Common myeloid progenitor, CD34-positive (primary cell): ENCODE measurements around the gene GABRE.
"Not testable (repeated sequence)": the region's sequence is repeated elsewhere in the genome, so short reads cannot be mapped to it uniquely, and the experiment has no call there.

ENCODE experiments used
- CTCF ChIA-PET: fragments of 350-600 bp; sonication (Branson Sonifier 250); formaldehyde crosslinking; loops from one replicate; lab custom pipeline; 2021; ENCODE audit warnings: antibody characterized with exemption; lab: Charles Lee
- POLR2A ChIA-PET: fragments of 350-600 bp; sonication (Branson Sonifier 250); formaldehyde crosslinking; loops from one replicate; lab custom pipeline; 2021; ENCODE audit warnings: antibody characterized with exemption; lab: Charles Lee
- DNase-seq, 3 donors: peaks; one replicate each; pipeline versions ENCODE4 v3.0.0 to v3.0.0-alpha.2; 2013
- H3K27ac ChIP-seq, 2 experiments: 1 replicate in 1 of 2; 2 replicates in 1 of 2; pipeline ENCODE4 v1.7.0; 2013; ENCODE audit warnings: inconsistent platforms in 2 of 2, low read length in 2 of 2, mild to moderate bottlenecking in 2 of 2, low read depth in 1 of 2, moderate library complexity in 1 of 2; ENCODE audit not compliant: severe bottlenecking in 2 of 2, insufficient read depth in 1 of 2, poor library complexity in 1 of 2
- H3K27me3 ChIP-seq, 5 experiments: replicated peaks in 2 of 5; 1 replicate in 3 of 5; 2 replicates in 2 of 5; pipeline versions ENCODE4 v1.6.1 to v1.7.0; 2013; ENCODE audit warnings: low read length in 4 of 5, mild to moderate bottlenecking in 2 of 5, moderate library complexity in 2 of 5, inconsistent platforms in 1 of 5; ENCODE audit not compliant: insufficient read depth in 5 of 5, control insufficient read depth in 4 of 5
- H3K36me3 ChIP-seq, 4 experiments: 1 replicate in 2 of 4; 2 replicates in 2 of 4; pipeline versions ENCODE4 v1.6.1 to v1.7.0; 2013; ENCODE audit warnings: low read length in 3 of 4, control low read depth in 1 of 4, mild to moderate bottlenecking in 1 of 4; ENCODE audit not compliant: control insufficient read depth in 4 of 4, insufficient read depth in 4 of 4
- H3K4me1 ChIP-seq, 4 experiments: 1 replicate in 3 of 4; 2 replicates in 1 of 4; pipeline versions ENCODE4 v1.6.1 to v1.7.1; 2013; ENCODE audit warnings: low read length in 3 of 4, mild to moderate bottlenecking in 3 of 4, control low read depth in 1 of 4, inconsistent platforms in 1 of 4, moderate library complexity in 1 of 4; ENCODE audit not compliant: control insufficient read depth in 4 of 4, insufficient read depth in 4 of 4; ENCODE audit errors: control extremely low read depth in 1 of 4
- H3K4me3 ChIP-seq, 7 experiments: 1 replicate in 4 of 7; 2 replicates in 3 of 7; pipeline versions ENCODE4 v1.5.1 to v1.7.0; 2013; ENCODE audit warnings: mild to moderate bottlenecking in 7 of 7, low read length in 6 of 7, moderate library complexity in 6 of 7, inconsistent platforms in 2 of 7, low read depth in 2 of 7, control low read depth in 1 of 7; ENCODE audit not compliant: insufficient read depth in 4 of 7, control insufficient read depth in 1 of 7; ENCODE audit errors: extremely low read depth in 1 of 7
- H3K9me3 ChIP-seq, 5 experiments: 1 replicate in 4 of 5; 2 replicates in 1 of 5; pipeline versions ENCODE4 v1.6.1 to v1.7.1; 2013; ENCODE audit warnings: low read length in 4 of 5, mild to moderate bottlenecking in 2 of 5, inconsistent platforms in 1 of 5, low read depth in 1 of 5, moderate library complexity in 1 of 5; ENCODE audit not compliant: control insufficient read depth in 4 of 5, insufficient read depth in 2 of 5; ENCODE audit errors: control extremely low read depth in 1 of 5
- WGBS: methylation state at CpG from one replicate; pipeline ENCODE4 v1.1.5; 2013; ENCODE audit not compliant: insufficient coverage; 5-methylcytosine and 5-hydroxymethylcytosine counted together

GABRE gene

DNA sequence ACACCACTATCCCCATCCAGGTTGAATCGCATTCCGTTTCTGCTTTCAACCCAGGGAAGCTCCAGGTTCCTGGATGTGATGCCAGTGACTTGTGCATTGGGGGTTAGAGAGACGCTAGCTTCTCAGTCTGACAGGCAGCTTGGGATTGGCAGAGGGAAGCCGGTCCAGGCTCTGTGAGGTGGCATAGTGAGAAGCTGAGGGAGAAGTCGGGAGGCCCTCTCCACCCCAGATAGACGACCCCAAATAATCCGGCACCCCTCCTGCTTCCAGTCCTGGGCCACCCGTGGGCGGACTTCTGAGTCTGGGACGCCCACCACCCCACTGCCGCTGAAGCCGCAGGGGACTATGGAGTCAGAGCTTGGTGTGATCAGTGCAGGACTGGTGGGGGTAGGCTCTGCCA is 54.4 kb downstream of the GABRE start:
- no peaks in the 10 kb centered on the region for H3K4me1 ChIP-seq
- 91% methylated on average over 7 of the region's 12 CpGs for WGBS
- H3K27ac ChIP-seq, result no peak overlapping the region
- DNase-seq, result no peak
- POLR2A ChIA-PET, result no interaction called here
- H3K9me3 ChIP-seq, result peaks cover 0 to 6% (median 0%) of the 10 kb centered on the region in 5 experiments
- no peaks in the 10 kb centered on the region for H3K27me3 ChIP-seq
- H3K4me3 ChIP-seq, result no peak overlapping the region
- no peaks in the 10 kb centered on the region for H3K36me3 ChIP-seq
- CTCF ChIA-PET, result no interaction called here

GRCh38 chrX:151919610-151920009 is 54.9 kb downstream of the GABRE start:
- Histone ChIP-seq H3K27ac (no peak overlapping the region), H3K9me3 (peaks cover 0 to 6% (median 0%) of the 10 kb centered on the region in 5 experiments), H3K4me3 (no peak overlapping the region), H3K4me1 (no peaks in the 10 kb centered on the region), H3K27me3 (no peaks in the 10 kb centered on the region), H3K36me3 (no peaks in the 10 kb centered on the region)
- POLR2A ChIA-PET, result no interaction called here
- WGBS, result 89% methylated on average over 3 of the region's 11 CpGs
- DNase-seq, result no peak
- CTCF ChIA-PET, result no interaction called here

GRCh38 chrX:151918736-151919135 is 55.7 kb downstream of the GABRE start:
- H3K27ac ChIP-seq, POLR2A ChIA-PET, DNase-seq, H3K9me3 ChIP-seq, H3K36me3 ChIP-seq, H3K27me3 ChIP-seq, CTCF ChIA-PET, H3K4me1 ChIP-seq, H3K4me3 ChIP-seq: not testable (repeated sequence)
- WGBS, result 100% methylated on average over 5 of the region's 18 CpGs

DNA sequence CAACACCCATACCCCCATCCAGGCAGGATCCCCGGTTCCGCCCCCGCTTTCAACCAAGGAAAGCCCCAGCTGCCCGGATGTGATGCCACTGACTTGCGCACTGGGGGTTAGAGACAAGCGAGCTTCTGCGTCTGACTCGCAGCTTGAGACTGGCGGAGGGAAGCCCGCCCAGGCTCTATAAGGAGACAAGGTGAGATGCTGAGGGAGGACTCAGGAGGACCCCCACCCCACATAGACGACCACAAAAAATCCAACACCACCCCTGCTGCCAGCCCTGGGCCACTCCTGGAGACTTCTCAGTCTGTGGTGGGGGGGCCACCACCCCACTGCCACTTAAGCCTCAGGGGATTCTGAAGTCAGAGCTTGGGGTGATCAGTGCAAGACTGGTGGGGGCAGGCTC is 61.7 kb downstream of the GABRE start, which contains the start of gene MAGEA4:
TSS of gene MAGEA4 (plus strand) at position 110 of the 400 bp plus-strand sequence. CDS start 10,776 bp downstream, outside the sequence.
- POLR2A ChIA-PET, result no interaction called here
- Histone ChIP-seq H3K9me3 (no peaks in the 10 kb centered on the region), H3K27me3 (no peaks in the 10 kb centered on the region), H3K4me1 (no peaks in the 10 kb centered on the region), H3K4me3 (no peak within 1 kb of the TSS), H3K27ac (no peak within 1 kb of the TSS), H3K36me3 (no peaks in the 10 kb centered on the region)
- no peak for DNase-seq
- WGBS, result 98% methylated on average over 5 of the region's 11 CpGs
- CTCF ChIA-PET, result no interaction called here

DNA sequence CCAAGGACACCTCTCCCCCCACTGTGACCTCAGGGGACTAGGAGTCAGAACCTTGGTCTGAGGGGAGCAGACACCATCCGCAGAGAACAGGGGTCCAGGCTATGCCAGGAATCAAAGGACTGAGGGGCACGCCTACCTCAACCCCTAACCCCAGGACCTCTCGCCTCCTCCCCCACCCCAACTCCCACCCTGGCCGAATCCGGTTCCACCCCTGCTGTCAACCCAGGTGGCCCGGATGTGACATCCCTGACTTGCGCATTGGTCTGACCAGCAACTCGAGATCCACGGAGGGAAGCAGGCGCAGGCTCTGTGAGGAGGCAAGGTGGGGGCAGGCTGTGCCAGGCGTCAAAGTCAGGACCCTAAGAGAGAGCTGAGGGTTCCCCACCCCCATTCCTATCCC is 62.3 kb downstream of the GABRE start:
- DNase-seq, result no peak
- no peaks in the 10 kb centered on the region for H3K9me3 ChIP-seq

GRCh38 chrX:151904989-151905388 is 69.5 kb downstream of the GABRE start:
- ChIA-PET CTCF (no interaction called here), POLR2A (interaction anchor here (1.1 kb wide), 1 partner anchor 134 kb away, joined by 3 read pairs; no protein-coding TSS in a partner anchor)
- 88% methylated on average over 6 of the region's 12 CpGs for WGBS
- DNase-seq, result no peak
- Histone ChIP-seq H3K4me3 (no peak overlapping the region), H3K27me3 (no peaks in the 10 kb centered on the region), H3K36me3 (no peaks in the 10 kb centered on the region), H3K9me3 (no peaks in the 10 kb centered on the region), H3K27ac (no peak overlapping the region), H3K4me1 (no peaks in the 10 kb centered on the region)

More for the DNA sequence above, 62.3 kb downstream of the GABRE start:
- Histone ChIP-seq H3K27me3 (no peaks in the 10 kb centered on the region), H3K4me1 (no peaks in the 10 kb centered on the region), H3K27ac (no peak overlapping the region), H3K36me3 (no peaks in the 10 kb centered on the region), H3K4me3 (no peak overlapping the region)
- POLR2A ChIA-PET, result no interaction called here
- CTCF ChIA-PET, result no interaction called here
- WGBS, result 85% methylated on average over 6 of the region's 11 CpGs
